Cortex of kidney (tissue), 1 donor: Measurements from ENCODE around the gene IFNL2.

Experiments used
- DNase-seq: peaks from one replicate; lab custom pipeline; 2025; lab: John Stamatoyannopoulos, UW

The IFNL2 gene

DNA sequence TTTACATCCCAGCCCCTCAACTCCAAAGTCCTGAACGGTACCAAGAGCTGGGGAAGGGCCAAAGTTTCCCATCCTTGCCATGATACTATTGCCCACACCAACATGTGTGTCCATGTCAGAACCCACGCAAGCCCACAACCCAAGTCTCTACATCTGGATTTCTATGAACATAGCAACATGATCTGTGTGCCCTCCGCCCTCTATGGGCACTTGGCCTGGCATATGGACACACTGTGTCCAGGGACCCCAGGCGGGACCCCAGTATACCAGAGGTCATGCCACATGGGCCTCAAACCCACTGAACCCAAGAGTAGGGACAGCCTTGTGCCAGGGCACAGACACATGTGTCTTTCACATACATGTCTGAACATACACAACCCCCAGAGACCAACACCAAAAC lies 50.5 kb downstream of the IFNL2 start:
- DNase-seq = no peak

DNA sequence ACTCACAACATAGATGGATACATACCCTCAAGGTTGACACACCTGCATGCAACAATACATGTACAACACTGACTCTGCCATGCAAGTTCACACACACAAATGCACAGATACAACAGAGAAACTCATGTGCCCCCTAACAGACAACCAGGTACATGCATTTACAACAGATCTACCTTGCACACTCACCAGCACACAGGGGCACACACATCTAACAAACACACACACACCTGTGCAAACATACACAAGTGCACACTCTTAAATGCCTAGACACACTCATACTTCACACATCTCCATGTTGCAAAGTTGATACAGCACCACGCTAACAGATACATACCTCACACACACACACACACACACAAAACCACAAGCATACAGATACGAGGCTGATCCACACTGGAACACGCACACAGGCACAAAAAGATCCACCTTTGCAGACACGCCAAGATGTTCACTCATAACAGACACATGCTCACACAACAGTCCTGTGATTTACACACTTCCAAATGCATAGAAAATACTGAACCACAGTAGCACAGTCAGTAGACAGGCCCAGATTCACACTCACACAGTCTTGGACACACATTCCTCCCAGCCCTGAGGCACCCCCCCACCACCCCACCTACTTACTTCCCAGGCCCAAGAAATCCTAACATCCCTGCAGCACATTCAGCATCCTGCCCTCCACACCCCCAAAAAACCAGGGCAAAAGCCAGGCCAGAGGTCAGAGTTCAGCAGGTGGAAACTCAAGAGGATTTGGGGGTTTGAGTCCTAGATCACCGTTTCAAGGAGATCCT lies 51.1 kb downstream of the IFNL2 start:
- DNase-seq = no peak
